Chondrocyte (in vitro differentiated cells): ENCODE measurements around the gene RAB23. TPM values are rescaled to one million over a fixed set of nuclear protein-coding genes. Genes with fewer than 3 reads are reported as not detected.

Experiments used
- DNase-seq: peaks from one replicate; pipeline ENCODE4 v3.0.0; 2021; ENCODE audit warnings: mixed read lengths, low spot score
- H3K27ac Mint-ChIP-seq: one replicate; pipeline ENCODE4 v1.8.0; 2021; ENCODE audit warnings: mild to moderate bottlenecking, moderate library complexity, mixed read lengths; ENCODE audit not compliant: unreplicated experiment
- H3K27me3 Mint-ChIP-seq: 2 replicates; pipeline ENCODE4 v1.8.0; 2021; ENCODE audit warnings: low read depth, mixed read lengths
- H3K36me3 Mint-ChIP-seq: 2 replicates; pipeline ENCODE4 v1.8.0; 2021; ENCODE audit warnings: low read depth, mixed read lengths
- H3K4me1 Mint-ChIP-seq: 2 replicates; pipeline ENCODE4 v1.8.0; 2021; ENCODE audit warnings: low read depth, mild to moderate bottlenecking, mixed read lengths
- H3K4me3 Mint-ChIP-seq: one replicate; pipeline ENCODE4 v1.8.0; 2021; ENCODE audit warnings: mild to moderate bottlenecking, moderate library complexity, mixed read lengths; ENCODE audit not compliant: unreplicated experiment
- H3K9me3 Mint-ChIP-seq: 2 replicates; pipeline ENCODE4 v1.8.0; 2021; ENCODE audit warnings: low read depth, mixed read lengths
- CTCF ChIP-seq: fragments of 200-600 bp; sonication (generic); IDR thresholded peaks from 2 replicates; pipeline ENCODE4 v1.5.0; 2021; ENCODE audit warnings: antibody characterized with exemption, mild to moderate bottlenecking, moderate library complexity
- total RNA-seq: library from RNA; stranded (reverse); gene quantifications from 3 replicates; pipeline ENCODE4 v1.2.1, GENCODE V29; 2021

The RAB23 gene
- total RNA-seq, 1 donor from 2014 or later = 79.4 TPM

GRCh38 chr6:57143690-57144089 lies 78.4 kb downstream of the RAB23 start:
- DNase-seq = no peak
- Mint-ChIP-seq H3K9me3 (no peaks in the 10 kb centered on the region), H3K4me1 (peaks cover 4% of the 10 kb centered on the region), H3K4me3 (no peak overlapping the region), H3K27ac (no peak overlapping the region), H3K36me3 (peaks cover 28% of the 10 kb centered on the region), H3K27me3 (no peaks in the 10 kb centered on the region)
- TF ChIP-seq CTCF = no peak

- Mint-ChIP-seq H3K4me3 (no peak overlapping the region), H3K27me3 (no peaks in the 10 kb centered on the region), H3K27ac (no peak overlapping the region), H3K36me3 (peaks cover 18% of the 10 kb centered on the region), H3K9me3 (no peaks in the 10 kb centered on the region), H3K4me1 (no peaks in the 10 kb centered on the region)
- TF ChIP-seq CTCF = no peak
- no peak for DNase-seq
Measured at GRCh38 chr6:57142178-57142525, 80.0 kb downstream of the RAB23 start.

GRCh38 chr6:57141451-57142177 lies 80.5 kb downstream of the RAB23 start:
- Mint-ChIP-seq H3K36me3 (peaks cover 22% of the 10 kb centered on the region), H3K4me1 (no peaks in the 10 kb centered on the region), H3K27ac (no peak overlapping the region), H3K27me3 (no peaks in the 10 kb centered on the region), H3K4me3 (no peak overlapping the region), H3K9me3 (no peaks in the 10 kb centered on the region)
- no peak for TF ChIP-seq CTCF
- DNase-seq = no peak

GRCh38 chr6:57138026-57138425 lies 84.1 kb downstream of the RAB23 start:
- no peak for DNase-seq
- no peak overlapping the region for H3K27ac Mint-ChIP-seq
- no peaks in the 10 kb centered on the region for H3K27me3 Mint-ChIP-seq
- H3K9me3 Mint-ChIP-seq = no peaks in the 10 kb centered on the region
- TF ChIP-seq CTCF = no peak
- H3K4me1 Mint-ChIP-seq = peaks cover 5% of the 10 kb centered on the region
- H3K4me3 Mint-ChIP-seq = no peak overlapping the region
- H3K36me3 Mint-ChIP-seq = peaks cover 31% of the 10 kb centered on the region

- peaks cover 28% of the 10 kb centered on the region for H3K36me3 Mint-ChIP-seq
- H3K9me3 Mint-ChIP-seq = no peaks in the 10 kb centered on the region
- no peak overlapping the region for H3K27ac Mint-ChIP-seq
- H3K4me3 Mint-ChIP-seq = no peak overlapping the region
- DNase-seq = no peak
- H3K27me3 Mint-ChIP-seq = no peaks in the 10 kb centered on the region
- no peak for TF ChIP-seq CTCF
- H3K4me1 Mint-ChIP-seq = peaks cover 5% of the 10 kb centered on the region
Measured at GRCh38 chr6:57137350-57137749, 84.8 kb downstream of the RAB23 start.

Other genes with a start within 250 kb of the RAB23 start
- 12.6 to 18.6 TPM (median 13.4 TPM) in 3 replicates for gene KIAA1586, start 175.6 kb downstream of the RAB23 start, total RNA-seq
- gene ZNF451, start 132.1 kb downstream of the RAB23 start, total RNA-seq = 45.4 to 60.7 TPM (median 45.5 TPM) in 3 replicates
- 12.1 to 13.7 TPM (median 12.1 TPM) in 3 replicates for gene BAG2, start 50.0 kb downstream of the RAB23 start, total RNA-seq
- 10.8 to 19.1 TPM (median 11.6 TPM) in 3 replicates for gene PRIM2, start 95.3 kb upstream of the RAB23 start, total RNA-seq